ENCODE data around the gene LOXL3.

The LOXL3 gene

DNA sequence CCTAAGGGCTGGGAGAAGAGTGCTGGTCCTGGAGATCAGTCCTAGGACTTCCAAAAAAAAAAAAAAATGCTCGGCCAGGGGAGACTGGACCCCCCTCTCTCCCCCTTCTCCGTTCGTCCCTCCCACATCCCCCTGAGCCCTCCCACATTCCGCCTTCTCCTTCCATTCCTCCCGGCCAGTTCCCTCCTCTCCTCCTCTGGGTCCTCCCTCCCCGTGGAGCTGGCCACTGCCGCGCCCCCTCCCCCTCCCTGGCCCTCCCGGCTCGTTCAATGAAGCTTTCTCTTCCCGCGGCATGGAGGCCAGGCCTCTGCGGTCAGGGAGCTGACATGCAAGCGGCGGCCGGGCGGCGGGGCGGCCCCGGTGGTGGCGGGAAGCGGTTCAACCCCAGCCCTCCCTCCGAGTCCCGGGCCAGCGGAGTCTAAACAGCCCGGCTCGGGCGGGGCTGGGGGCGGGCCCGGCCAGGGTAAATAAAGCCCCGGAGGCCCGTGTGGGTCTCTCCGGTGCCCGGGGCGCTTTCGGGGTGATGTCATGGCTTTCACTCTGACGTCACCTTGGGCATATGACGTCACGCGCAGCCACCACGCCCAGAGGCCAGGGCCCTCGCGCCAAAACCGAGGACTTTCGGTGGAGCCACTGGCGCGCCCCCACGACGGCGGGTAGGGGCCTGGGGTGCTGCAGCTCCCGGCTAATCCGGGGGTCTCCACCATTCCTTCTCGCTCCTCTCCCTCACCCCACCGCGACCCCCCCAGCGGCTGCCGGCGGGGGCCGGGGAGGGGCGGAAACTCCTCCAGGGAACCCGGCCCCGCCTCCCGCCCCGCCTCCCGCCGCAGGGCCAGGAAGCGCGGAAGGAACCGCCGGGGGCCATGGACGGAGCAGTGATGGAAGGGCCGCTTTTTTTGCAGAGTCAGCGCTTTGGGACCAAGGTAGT, at the start of gene LOXL3, which contains the start of gene DOK1:
Gene LOXL3, minus strand, starts transcription at position 51 of the 928 bp plus-strand sequence. CDS start 1,308 bp downstream, outside the sequence.
Gene DOK1, plus strand, starts transcription at position 829 of the 928 bp plus-strand sequence. Its CDS starts 35 bp downstream, at position 864.
- DNase-seq (peak; percentile 92), ATAC-seq (peak; percentile 81)

GRCh38 chr2:74602586-74603281, 49.0 kb upstream of the LOXL3 start:
- DNase-seq = no peak
- ATAC-seq = no peak

GRCh38 chr2:74599676-74600075, 45.9 kb upstream of the LOXL3 start:
- DNase-seq (no peak), ATAC-seq (no peak)

DNA sequence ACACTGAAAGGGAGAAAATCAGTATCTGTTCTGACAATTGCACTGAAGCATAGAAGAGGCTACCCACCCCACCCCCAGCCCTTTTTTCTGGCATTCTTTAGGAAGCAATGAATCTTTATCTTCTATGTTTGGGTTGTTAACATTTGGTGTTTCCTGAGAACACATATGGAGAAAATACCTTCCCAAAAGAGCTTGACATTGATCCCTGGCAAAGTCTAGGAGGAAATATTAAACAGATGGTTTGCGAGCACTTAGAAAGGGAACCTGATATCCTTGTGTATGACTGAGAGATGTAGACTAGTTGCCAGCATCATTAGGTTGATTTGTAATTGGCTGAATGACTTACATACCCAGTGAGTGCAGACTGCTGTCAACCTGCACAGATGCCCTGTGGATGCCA, 43.7 kb upstream of the LOXL3 start:
- DNase-seq (no peak), ATAC-seq (no peak)

DNA sequence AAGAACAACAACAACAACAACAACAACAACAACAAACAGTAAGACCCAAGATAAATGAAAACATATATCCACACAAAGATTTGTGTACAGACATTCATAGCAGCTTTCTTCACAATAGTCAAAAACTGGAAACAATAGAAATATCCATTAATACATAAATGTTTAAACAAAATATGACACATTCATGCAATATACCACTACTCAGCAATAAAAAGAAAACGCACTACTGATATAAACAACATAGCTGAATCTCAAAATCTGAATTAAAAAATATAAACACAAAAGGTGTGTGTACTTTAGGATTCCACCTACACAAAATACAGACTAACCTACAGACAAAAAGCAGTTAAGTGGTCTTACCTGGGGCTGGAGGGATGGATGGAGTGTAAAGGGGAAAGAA, 42.8 kb upstream of the LOXL3 start:
- no peak for ATAC-seq
- DNase-seq = no peak

DNA sequence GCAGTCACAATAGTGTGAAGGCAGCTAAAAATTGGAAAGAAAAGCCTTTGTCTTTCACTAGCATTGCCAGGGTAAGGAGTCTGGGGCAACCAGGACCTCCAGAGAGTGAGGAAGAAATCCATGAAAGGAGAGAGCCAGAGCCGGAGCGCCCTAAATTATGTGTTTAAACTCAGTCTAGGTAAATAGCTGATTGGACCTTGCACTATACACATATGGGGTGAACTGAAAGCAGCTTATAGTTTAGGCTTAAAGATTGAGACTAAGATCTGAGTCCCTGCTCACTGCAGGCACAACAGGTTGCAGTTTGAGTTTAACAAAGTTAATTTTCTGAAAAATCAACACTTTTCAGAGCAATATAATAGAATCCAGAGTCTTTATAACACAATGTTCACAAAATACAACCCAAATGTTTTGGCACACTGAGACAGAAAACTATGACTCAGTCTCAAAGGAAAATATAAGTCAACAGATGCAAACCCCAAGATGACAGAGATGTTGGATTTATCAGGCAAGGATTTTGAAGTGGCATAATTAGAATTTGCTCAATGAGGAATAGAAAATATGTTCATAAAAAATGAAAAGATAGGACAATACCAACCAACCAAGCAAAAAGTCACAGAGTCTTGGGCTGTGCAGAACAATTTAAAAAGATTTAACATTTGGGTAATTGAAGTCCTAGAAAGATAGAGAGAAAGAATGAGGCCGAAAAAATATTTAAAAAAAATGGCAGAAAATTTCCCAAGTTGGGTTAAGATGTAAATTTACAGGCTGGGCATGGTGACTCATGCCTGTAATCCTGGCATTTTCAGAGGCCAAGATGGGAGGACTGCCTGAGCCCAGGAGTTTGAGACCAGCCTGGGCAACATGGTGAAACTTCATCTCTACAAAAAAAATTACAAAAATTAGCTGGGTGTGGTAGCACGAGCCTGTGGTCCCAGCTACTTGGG, 40.4 kb upstream of the LOXL3 start:
- no peak for DNase-seq
- ATAC-seq = no peak

GRCh38 chr2:74588664-74589063, 34.9 kb upstream of the LOXL3 start:
- no peak for ATAC-seq
- no peak for DNase-seq

DNA sequence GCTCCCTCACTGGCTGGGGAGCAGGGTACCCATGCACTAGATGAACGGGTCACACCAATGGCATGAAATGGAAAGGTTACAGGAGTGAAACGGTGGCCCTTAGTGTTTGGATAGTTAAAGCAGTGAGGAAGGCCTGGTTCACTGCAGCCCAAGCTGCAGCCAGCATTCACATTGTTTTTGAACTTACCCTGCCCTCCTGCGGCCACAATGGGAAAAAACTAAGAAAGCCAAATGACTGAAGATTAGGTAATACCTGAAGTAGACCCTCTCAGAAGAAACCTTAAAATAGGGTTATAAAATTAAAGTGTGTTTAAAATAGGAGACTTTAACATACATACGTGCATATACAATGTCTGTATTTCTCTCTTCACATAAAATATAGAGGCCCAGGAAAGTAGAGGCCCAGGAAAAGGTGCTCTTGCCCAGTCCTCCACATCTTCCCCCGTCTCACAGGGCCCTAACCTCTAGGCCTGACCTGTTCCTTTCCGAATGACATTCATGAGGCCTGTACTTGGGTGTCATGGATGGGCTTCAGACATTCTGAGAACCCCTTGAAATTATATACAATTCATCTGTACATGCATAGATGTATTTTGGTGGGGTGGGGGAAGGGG, 34.0 kb upstream of the LOXL3 start:
- ATAC-seq = peak; percentile 80
- peak; percentile 58 for DNase-seq

DNA sequence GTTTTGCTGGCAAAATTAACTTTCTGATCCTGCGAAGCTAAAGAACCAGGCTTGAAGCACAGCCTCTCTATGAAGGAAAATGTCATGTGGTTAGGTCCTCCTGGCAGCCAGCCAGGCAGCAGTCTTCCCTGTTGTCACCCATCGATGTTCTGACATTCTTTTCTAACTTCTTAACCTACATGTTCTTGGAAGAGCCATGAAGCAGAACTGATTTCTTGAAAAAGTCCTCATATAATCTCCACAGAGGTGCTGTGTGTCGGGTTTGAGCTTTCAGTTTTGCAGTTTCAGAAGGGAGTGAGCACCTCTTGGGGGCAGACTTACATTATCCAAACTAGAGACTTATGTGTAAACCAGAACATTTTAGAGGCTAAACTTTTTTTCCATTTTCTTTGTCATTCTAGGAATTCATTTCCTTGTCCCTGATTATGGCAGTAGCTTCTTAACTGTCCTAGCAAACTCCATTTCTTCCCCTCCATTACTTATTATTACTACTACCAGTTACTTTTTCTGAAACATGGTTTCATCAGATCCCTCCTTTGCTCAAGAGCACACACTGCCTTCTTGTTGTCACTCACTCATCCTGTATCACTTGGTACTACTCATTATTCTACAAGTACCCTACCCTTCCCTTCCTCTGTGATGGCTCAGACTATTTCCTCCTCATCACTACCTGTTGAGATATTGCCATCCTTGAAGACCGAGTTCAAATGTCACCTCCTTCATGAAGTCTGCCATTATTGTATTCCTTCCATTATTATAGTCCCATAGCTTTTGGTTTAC, 31.9 kb upstream of the LOXL3 start:
- peak; percentile 49 for ATAC-seq
- no peak for DNase-seq

DNA sequence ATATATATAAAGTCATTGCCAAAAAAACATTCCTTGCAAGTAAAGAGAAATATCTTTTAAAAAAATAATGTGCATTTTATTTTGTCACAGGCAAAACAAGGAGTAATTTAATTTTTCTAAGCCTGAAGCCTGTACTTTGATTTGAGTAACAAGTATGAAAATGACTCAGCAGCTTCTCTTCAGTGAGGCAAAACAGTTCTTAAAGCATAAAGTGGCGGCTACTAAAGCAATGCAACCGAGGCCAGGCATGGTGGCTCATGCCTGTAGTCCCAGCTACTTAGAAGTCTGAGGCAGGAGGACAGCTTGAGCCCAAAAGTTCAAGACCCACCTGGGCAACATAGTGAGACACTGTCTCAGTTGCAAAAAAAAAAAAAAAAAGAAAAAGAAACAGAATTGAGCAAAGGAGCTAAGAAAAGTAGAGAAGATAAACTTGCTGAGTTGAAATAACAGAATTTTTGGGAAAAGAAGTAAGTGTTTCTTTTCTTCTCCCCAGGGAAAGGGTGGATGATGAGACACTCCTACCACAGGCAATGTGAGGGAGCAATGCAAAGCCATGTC, 30.4 kb upstream of the LOXL3 start:
- no peak for DNase-seq

DNA sequence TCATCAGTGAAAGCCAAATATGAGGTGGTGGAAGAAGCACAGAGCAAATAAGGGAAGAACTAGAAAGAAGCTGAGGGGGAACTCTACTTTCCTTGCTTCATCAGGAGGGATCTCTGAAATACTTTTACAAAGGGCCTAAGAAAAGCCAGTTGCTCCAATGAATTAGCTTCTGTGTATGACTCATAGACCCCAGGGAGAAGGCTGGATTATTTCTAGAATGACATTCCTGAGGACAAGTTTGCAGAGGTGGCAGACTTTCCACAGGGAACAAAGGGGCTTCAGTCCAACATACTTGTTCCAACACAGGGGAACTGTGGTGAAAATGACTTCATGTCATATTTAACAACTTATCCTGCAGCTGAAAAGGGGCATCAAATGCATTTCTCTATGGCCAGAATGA, 29.8 kb upstream of the LOXL3 start:
- ATAC-seq (no peak), DNase-seq (no peak)

More for the DNA sequence above, 30.4 kb upstream of the LOXL3 start:
- ATAC-seq = peak; percentile 29

DNA sequence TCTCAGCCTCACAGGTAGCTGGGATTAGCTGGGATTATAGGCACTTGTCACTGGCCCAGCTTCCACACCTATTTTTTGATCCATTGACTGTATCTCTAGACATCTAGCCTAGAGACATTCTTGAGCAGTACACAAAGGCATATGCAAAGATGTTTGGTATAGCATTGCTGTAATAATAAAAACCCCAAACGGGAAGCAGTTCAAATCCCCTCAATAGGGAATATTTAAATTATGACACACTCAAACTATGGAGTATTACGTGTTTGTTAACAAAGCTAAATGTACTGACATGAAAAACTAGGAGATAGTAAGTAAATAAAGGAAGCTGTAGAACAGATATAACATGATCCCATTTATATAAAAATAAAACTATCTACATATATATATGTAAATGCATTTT, 28.4 kb upstream of the LOXL3 start:
- no peak for DNase-seq
- no peak for ATAC-seq

DNA sequence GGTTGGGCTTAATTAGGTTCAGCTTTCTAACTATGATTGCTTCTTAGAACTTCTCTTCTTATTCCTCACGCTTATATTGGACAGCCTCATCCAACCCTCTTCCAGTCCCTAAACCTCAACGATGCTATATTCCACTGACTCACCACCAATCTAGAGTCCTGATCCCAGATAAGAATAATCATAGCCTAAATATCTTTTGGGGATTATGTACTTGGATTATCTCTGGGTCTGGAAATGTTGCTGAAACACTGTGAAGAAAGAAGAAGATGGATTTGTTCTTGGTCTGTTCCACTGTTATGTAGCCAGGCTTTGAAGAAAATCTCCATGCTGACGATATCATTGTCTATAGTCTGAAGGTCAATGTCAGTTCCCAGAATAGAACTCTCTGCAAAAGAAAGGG, 27.7 kb upstream of the LOXL3 start:
- no peak for ATAC-seq
- DNase-seq = no peak

DNA sequence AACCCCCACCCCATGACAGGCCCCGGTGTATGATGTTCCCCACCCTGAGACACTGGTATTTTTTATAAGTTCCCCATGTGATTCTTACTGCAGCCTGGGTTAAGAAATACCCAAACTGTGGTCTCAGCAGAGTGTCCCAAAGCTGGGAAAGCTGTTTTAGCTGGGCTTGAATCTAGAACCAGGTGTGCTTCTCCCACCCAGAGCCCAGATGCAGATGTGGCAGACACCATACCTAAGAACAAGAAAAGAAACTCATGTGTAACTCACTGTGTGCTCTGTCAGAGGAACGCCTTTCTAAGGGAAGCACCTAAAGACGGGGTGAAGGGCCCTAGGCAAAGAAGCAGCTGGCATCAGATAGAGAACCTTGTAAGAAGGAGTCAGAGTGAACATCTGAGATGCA, 24.7 kb upstream of the LOXL3 start:
- DNase-seq (no peak), ATAC-seq (no peak)

- DNase-seq = no peak
- peak; percentile 20 for ATAC-seq
Measured at GRCh38 chr2:74577448-74577847, 23.7 kb upstream of the LOXL3 start.

DNA sequence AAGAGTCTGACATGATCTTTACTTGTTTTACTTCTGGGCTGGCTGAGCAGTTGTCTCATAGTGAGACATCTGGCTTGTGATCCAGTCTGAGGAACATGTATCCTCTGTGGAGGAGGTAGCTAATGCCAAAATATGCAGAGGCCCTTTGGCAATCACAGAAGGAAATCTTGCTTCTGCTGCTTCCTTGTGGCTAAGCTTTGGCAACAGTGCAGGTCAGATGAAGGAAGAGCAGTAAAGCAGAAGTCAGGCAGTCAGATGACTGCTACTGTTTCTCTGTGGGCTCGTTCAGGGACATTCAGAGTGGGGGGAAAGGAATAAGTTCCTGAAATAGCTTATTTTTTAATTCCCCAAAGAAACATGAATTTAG, 23.1 kb upstream of the LOXL3 start:
- no peak for DNase-seq
- no peak for ATAC-seq

- no peak for DNase-seq
- ATAC-seq = no peak
Measured at GRCh38 chr2:74576211-74576862, 22.6 kb upstream of the LOXL3 start.

DNA sequence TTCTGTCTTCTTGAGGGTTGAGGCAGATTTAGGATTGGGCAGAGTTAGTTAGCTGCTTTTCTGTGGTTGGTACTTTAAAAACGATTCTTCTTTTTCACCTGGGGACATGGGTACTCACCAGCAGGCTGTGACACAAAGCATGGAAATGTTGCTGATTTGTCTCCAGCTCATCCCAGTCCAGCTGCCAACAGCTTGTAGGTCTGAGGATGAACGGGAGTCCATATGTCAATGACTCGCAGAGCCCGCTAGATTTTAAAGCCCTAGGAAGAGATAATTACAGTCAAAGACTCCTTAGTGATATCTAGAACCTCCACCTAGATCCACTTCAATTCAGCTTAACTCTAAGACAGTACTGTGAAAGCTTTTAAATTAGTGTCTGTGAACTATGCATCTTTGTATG, 21.6 kb upstream of the LOXL3 start:
- no peak for DNase-seq
- ATAC-seq = no peak

DNA sequence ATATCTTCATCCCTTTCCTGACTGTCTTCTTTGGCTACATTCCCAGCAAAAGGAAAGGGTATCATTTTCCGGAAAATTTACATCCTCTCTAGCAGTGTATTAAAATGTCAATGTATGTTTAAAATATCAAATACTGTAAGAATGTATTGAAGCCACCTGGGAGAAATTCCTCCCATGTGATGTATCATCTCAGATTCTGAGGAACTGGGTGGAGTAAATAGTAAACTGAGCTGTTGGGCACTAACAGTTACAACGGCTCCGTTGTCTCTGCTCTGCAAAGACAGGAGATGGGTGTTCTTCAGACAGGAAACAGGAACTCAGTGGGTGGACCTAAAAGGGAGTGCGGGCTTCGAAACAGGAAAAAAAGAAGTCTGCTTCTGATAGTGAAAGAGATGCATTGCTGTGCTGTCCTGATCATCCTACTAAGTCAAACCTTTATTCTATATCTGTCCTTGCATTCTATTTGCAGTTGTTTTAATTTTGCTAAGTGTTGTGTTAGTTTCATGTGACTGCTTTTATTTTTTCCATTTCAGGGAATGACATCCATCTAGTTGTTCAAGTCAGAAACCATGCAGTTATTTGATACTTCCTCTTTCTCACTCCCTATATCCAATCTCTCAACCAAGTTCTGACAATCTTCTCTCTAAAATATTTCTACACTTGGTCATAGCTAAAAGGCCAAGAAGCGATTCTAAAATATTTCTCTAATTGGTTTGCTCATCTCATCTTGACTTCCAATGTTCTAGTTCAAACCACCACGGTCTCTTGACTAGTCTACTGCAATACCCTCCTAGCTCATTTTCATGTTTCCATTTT, 20.2 kb upstream of the LOXL3 start:
- DNase-seq (no peak), ATAC-seq (peak; percentile 64)

Measured in stimulated activated naive CD8-positive, alpha-beta T cell treated with anti-CD3 and anti-CD28 coated beads, Interleukin-15, Interleukin-2, amounts not matched to agents 100 U/mL and 50 U/mL, for 24 hours (primary cell).